Activated CD8-positive, alpha-beta memory T cell treated with anti-CD3 and anti-CD28 coated beads for 1 hour (primary cell): ENCODE data around the gene CGRRF1.

Experiments used
- DNase-seq, 2 donors: peaks; one replicate each; pipeline ENCODE4 v3.0.0-alpha.2; 2020; ENCODE audit warnings: low read depth in 1 of 2; ENCODE audit errors: extremely low read depth in 1 of 2

Gene CGRRF1

GRCh38 chr14:54489318-54489683 is 20.4 kb upstream of the CGRRF1 start:
- DNase-seq: no peak

DNA sequence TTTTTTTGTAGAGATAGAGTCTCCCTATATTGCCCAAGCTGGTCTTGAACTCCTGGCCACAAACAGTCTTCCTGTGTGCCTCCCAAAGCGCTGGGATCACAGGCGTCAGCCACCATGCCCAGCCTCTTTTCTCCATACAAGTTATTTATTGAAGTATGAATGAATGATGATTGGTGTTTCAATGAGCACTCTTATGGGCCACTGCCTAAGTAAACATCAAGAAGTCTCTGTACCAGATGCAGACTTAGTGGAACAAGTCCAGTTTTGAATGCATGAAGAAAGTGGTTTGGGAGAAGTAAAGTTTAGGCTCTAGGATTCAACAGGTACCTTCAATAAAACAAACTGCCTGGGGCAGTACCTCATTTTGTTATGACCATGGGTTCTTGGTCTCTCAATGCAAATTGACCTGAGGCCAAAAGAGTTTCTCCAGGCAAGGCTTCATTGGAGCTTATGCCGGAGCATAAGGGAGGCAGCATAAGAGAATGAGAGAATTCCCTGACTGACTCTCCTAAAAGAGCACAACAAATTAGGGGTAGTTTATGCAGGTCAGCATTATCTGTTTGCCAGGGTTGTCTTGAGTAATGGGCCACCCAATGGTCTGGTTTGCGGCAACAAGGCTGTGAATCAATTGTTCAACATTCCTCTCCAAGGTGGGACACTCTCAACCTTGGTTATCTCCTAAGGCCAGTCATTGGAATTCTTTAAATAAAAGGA is 19.8 kb upstream of the CGRRF1 start:
- no peak for DNase-seq

- no peak for DNase-seq
Measured at GRCh38 chr14:54490445-54491175, 19.1 kb upstream of the CGRRF1 start.

DNA sequence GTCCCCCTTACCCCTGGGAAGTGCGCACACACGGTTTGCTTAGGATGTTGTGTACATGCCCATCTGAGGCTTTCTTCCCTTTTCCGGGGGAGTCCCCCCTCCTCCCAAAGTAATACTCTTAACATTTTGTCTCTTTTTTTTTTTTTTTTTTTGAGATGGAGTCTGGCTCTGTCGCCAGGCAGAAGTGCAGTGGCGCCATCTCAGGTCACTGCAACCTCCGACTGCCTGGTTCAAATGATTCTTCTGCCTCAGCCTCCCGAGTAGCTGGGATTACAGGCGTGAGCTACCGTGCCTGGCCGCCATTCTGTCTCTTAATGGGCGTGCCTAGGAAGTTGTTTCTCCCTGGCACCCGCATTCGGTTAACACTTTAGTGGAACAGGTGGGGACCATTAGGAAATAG is 16.4 kb upstream of the CGRRF1 start:
- no peak for DNase-seq

DNA sequence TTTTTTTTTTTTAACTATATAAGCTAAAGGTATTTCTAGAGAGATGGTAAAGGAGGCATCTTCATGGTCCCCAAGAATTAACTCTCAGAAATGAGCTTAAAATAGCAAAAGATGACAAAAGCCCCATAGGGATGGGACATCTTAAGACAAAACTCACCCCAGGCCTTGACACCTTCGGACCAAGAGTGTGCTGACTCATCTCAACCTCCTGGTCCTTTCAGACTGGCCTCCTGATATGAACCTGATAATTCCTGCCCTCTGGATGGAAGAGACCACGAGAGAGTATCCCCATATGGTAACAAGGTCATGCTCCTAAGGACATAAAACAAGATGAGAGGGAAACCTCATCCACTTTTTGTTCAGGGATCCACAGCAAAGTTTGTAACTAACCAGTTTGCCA is 12.5 kb upstream of the CGRRF1 start:
- DNase-seq: no peak

DNA sequence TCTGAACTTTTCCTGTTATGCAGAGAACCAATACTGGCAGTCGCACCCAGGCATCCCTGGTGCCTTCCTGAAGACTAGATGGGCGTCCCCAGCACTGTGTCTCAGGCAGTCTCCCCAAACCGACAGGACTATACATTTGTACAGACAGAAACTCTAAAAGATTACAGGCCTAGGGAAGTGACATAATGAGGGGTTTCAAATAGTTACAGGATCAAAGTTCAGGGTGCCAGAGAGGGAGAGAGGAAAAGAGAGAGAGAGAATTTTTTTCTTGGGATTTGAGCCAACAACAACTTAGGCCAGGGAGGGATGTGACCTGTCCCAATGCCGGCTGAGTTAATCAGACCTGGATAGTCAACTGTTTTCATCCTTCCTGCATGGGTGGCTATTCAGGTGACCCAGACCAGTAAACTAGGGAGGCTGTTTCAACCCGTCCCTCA is 11.6 kb upstream of the CGRRF1 start:
- no peak for DNase-seq

DNA sequence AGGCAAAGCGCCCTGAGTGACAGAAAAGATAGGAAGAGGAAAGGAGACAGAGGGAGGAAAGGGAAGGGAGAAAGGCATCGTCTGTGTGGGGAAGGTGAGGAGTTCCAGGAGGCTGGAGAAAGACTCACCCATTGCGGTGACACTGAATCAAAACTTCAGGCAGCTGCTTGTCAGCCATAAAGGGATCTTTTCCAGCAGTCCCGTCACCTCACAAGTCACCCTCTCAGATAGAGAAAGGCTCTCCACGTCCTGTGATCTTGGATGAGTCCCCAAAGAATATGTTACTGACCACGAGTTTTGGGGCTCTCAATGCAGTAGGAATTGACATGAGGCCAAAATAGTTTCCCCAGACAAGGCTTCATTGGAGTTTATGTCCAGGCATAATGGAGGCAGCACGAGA is 11.1 kb upstream of the CGRRF1 start:
- DNase-seq: no peak

- no peak for DNase-seq
Measured at GRCh38 chr14:54500744-54501143, 9.0 kb upstream of the CGRRF1 start.

- no peak for DNase-seq
Measured at GRCh38 chr14:54501480-54501879, 8.2 kb upstream of the CGRRF1 start.

GRCh38 chr14:54502602-54503001 is 7.1 kb upstream of the CGRRF1 start:
- DNase-seq: no peak

DNA sequence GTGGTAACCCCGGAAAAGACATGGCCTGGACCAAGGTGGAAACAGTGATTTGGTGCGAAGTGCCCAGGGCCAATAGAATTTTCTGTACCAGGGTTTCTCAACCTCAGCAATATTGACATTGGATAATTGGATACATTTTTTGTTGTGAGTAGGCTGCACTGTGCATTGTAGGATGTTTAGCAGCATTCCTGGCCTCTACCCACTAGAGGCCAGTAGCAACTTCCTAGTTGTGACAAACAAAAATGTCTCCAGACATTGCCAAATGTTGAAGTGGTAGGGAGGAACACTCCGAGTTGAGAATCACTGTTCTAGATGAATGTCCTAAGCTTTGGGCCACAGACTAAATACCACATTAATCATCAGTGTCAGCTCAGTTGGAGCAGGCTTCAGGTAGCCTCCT is 6.2 kb upstream of the CGRRF1 start:
- DNase-seq: no peak

GRCh38 chr14:54512393-54512792 is 2.7 kb downstream of the CGRRF1 start:
- no peak for DNase-seq

DNA sequence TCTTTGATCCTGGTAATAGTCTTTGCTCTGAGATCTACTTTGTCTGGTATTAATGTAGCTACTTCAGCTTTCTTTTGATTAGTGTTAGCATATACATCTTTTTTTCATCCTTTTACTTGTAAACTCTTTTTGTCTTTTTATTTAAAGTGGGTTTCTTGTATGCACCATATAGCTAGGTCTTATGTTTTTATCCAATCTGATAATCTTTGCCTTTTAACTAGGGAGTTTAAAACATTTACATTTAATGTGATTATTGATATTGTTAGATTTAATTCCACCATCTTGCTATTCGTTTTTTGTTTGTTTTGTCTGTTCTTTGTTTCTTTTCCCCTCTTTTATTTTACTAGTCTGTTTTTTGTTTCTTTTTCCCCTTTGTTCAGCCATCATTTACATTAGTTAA is 6.0 kb downstream of the CGRRF1 start:
- DNase-seq: no peak

DNA sequence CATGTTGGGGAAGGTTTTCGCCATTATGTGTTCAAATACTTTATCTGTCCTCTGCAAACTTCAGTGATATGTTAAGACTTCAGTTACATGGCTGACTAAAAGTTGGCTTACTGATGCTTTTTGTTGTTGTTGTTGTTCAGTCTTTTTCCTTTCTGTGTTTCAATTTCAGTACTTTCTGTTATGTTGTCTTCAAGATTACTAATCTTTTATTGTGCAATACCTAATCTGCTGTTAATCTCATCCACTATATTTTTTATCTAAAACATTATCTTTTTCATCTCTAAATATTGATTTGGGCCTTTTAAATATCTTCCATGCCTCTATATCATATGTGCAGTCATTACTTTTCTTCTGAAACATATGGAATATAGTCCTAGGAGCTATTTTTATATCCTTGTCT is 7.0 kb downstream of the CGRRF1 start:
- no peak for DNase-seq

GRCh38 chr14:54524410-54524809 is 14.7 kb downstream of the CGRRF1 start:
- no peak for DNase-seq

- DNase-seq: no peak
Measured at GRCh38 chr14:54528973-54529372, 19.3 kb downstream of the CGRRF1 start.

DNA sequence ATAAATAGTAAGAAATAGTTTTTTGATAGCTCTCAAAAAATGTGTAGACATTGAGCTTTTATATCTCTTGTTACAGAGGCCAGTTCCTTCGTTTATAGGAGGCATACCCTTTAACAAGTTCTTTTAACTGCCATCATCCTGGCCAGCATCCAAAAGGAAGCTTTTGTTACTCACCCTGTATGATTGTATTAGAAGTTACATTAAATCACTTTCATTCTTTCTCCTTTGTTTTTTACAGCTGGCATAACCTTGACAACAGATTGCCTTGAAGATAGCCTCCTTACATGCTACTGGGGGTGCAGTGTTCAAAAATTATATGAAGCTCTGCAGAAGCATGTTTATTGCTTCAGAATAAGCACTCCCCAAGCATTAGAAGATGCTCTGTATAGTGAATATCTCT is 20.1 kb downstream of the CGRRF1 start:
- no peak for DNase-seq

GRCh38 chr14:54532111-54533012 is 22.7 kb downstream of the CGRRF1 start:
- no peak for DNase-seq

GRCh38 chr14:54533100-54533499 is 23.4 kb downstream of the CGRRF1 start:
- no peak for DNase-seq

DNA sequence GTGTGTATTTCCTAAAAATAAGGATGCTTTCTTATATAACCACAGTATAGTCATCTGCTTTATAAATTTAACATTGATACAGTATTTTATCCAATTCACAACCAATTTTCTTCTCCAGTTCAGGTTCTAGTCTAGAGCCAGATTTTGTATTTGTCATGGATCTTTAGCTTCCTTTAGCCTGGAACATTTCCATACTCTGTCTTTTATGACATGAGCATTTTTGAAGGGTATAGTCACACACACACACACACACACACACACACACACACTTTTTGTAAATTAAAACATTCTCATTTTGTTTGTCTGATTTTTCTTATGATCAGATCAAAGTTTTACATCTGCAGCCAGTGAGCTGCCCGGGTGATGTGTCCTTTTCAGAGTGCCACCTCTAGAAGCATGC is 25.4 kb downstream of the CGRRF1 start:
- no peak for DNase-seq

DNA sequence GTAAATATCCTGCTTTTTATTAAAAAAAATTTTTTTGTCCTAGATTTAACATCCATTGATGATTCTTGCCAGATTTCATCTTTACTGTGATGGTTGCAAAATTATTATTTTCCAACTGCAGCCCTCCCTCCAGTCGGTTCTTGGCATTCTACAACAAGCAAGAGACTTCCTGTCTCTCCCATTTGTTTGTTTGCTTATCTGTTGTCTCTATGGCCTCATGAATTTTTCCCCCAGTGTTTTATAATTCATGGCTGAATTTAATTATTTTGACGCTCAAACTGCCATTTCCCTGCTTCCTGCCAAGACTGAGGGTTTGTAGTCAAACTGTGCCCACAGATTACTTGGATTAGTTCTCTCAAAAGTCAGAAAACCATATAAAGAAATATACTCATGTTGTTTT is 25.9 kb downstream of the CGRRF1 start:
- DNase-seq: no peak

- no peak for DNase-seq
Measured at GRCh38 chr14:54537651-54538050, 27.9 kb downstream of the CGRRF1 start.
